CD4-positive, alpha-beta T cell treated with Interferon gamma for 1 hour (primary cell): Measurements from ENCODE around the gene ZNF862.

Experiments
- DNase-seq: peaks from one replicate; pipeline ENCODE4 v3.0.0-alpha.2; 2020

Gene ZNF862

GRCh38 chr7:149846436-149847046, 8.4 kb downstream of the ZNF862 start:
- no peak for DNase-seq

DNA sequence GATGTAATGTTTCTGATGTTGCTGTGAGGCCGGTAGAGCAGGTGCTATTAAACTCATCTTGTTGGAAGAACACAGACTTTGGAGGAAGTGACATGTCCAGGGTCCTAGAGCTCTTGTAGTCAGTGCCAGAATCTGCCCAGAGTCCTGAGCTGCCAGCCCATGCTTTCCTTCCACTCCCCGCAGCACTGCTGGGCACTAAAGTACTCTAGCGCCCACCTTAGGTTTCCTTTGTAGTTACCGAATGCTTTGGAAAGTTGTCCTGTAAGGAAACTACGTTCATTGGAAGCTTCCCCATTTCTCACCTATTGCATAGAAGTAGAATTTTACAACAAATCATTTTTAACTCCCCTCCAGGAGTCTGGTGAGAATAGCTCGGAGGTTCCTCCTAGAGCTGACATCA, 11.0 kb downstream of the ZNF862 start:
- no peak for DNase-seq

DNA sequence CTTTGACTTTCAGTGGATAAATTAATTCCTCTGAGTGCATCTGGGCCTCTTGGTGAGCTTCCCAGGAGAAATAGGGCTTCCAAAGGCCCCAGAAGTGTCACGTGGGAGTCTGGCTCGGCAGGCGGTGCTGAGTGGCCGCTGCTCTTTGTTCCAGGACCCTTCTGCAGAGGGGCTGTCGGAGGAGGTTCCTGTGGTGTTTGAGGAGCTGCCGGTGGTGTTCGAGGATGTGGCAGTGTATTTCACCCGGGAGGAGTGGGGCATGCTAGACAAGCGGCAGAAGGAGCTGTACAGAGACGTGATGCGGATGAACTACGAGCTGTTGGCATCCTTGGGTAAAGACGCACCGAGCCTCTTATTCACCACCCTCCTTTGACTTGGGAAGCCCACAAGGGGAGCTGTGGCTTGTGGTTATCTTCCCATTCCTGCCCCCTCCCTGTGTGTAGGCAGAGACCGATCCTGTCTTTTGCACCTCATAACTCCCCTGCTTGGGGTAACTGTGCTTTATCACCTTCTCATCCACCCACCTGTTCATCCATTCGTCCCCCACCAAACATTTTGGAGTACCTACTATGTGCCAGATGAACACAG, 11.9 kb downstream of the ZNF862 start:
- no peak for DNase-seq

DNA sequence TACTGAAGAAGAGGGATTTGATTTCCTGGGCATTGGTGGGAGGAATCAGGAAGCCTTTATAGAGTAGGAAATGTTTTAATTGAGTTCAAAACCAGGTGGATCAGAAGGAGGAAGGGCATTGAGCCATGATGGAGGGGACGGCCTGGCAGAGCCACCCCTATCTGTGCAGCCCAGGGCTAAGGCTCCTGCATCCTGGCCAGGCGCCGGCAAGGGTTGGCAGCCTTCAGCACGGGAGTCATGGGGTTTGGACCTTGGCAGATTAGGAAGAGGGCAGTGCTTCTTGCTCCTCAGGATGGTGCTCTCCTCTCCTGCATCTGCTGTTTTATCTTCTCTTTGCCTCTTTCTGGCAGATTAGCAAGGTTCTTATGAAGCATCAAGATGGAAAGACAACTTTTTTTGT, 12.5 kb downstream of the ZNF862 start:
- DNase-seq: no peak

- no peak for DNase-seq
Observed at GRCh38 chr7:149851449-149851848, 13.3 kb downstream of the ZNF862 start.

GRCh38 chr7:149853157-149853556, 15.0 kb downstream of the ZNF862 start:
- no peak for DNase-seq

DNA sequence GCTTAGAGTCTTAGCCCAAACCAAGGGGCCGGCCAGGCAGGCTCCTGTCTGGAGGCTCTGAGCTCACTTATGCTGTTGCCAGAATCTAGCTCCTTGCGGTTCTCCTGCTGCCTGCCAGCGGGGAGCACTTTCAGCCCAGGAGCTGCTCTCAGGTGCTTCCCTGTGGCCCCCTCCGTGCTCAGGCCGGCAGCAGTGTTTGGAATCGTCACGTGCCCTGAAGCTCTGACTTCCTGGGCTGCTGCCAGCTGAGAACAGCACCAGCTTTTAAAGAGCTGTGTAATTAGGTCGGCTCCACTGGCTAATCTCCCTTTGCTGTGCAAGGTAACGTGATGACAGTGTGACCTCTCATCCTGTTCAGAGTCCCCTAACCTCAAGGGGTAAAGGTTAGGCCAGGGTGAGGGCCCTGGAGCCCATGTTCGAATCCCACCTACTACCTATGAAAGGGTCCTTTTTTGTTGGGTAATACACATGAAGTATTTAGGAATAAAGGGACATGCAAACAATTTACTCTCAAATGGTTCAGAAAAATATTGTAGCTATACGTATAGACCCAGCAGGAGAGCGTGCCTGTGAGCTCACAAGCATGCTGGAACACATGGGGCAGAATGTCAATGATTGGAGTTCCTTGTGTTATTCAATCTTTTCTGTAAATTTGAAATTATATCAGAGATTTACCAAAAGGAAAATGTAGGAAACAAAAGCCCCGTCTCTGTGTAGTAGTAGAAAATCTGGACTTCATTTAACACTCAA, 16.6 kb downstream of the ZNF862 start:
- DNase-seq: no peak

- DNase-seq: no peak
Observed at GRCh38 chr7:149855361-149856305, 17.5 kb downstream of the ZNF862 start.

GRCh38 chr7:149856583-149856982, 18.4 kb downstream of the ZNF862 start:
- DNase-seq: no peak

DNA sequence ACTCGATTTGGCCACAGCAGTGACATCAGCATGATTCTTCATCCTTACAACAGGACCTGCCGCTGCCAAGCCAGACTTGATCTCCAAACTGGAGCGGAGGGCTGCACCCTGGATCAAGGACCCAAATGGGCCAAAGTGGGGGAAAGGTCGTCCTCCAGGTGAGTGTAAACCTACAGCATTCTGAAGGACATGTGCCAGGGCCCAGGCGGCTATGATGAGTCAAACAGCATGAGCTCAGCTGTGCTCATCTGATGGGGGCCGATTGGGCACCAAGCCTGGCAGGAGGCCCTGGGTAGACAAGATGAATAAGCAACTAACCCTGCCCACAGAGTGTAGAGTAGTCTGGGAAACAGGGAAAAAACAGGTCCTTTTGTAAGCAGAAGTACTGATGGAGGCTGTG, 21.2 kb downstream of the ZNF862 start:
- DNase-seq: no peak

DNA sequence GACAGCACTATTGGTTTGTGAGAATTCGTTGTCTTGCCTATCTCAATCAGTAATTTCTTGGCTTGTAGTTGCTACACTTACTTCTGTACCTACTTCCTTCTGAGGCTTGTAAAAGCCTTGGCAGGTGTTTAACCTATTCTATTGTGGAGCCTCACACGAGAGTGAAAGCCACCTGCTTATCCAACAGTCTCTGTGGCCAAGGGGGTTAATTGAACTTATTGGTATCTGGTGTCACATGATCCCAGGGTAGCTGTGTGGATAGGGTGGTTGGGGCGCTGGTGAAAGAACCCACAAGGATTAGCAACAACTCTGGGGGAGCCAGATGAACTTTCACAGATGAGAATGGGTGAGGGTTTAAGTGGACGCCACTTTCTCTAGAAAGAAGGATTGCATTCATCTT, 21.7 kb downstream of the ZNF862 start:
- DNase-seq: no peak

GRCh38 chr7:149860821-149861727, 22.9 kb downstream of the ZNF862 start:
- DNase-seq: peak; percentile 16

GRCh38 chr7:149861728-149862045, 23.5 kb downstream of the ZNF862 start:
- DNase-seq: no peak

DNA sequence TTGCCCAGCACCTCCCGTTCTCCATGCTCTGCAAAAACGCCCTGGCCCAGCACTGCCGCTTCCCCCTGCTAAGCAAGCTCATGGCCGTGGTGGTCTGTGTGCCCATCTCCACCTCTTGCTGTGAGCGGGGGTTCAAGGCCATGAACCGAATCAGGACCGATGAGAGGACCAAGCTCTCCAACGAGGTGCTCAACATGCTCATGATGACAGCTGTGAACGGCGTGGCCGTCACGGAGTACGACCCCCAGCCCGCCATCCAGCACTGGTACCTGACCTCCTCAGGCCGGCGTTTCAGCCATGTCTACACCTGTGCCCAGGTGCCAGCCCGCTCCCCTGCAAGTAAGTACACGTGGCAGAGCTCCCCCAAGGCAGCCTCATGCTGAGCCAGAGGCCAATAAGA, 24.0 kb downstream of the ZNF862 start:
- DNase-seq: no peak

DNA sequence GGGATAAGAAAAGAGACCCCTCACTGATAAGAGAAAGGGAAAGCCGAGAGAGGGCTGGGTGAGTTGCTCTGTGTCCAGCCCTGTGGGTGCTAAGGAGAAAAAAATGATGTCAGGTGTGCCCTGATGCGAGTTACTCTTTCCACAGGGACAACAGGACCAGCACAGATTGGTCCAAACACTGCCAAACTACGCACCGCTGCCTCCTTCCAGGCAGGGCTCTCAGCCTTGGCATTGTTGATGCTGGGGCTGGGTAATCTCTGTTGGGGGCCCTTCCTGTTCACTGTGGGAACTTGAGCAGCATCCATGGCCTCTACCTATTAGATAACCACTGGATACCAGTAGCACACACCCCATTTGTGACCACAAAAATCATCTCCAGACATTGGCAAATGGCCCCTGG, 25.3 kb downstream of the ZNF862 start:
- DNase-seq: no peak

- no peak for DNase-seq
Observed at GRCh38 chr7:149864023-149864422, 25.8 kb downstream of the ZNF862 start.

DNA sequence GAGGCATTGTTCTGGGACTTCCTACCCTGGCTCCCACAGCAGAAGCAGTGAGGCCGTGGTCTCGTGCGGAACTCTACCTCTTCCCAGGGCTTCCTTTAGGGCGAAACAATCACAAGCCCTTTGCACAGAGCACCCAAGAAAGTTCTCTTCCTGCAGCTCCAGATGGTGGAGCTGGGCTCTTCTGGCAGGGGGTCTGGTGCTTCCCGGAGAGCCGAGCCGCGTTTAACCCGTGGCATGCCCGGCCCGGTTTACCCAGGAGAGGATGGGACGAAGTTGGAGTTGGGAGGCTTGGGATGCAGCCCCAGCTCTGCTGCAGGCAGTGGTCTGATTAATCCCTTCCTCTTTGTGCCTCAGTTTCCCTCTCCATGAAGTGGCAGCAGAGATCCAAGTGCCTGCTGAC, 26.6 kb downstream of the ZNF862 start:
- no peak for DNase-seq

DNA sequence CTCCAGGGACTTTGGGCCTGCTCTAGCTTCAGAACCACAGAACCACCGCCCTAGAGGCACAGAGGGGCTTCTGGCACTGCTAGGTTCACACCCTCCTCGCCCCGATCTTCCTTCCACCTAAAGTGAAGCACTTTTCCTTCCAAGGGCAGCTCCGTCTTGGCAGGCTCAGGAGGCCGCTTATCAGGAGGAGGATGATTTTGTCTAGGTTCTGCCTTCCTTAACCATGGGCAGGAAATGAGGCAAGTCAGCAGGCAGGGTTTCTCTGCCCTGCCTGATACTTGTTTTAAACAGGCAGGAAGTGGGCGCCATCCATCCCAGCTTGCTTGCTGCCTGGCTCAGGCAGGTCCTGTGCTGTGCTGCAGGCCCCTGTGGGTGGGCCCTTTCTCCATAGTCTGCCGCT, 27.3 kb downstream of the ZNF862 start:
- peak; percentile 47 for DNase-seq

GRCh38 chr7:149866139-149866778, 28.1 kb downstream of the ZNF862 start:
- DNase-seq: no peak

GRCh38 chr7:149866779-149867447, 28.7 kb downstream of the ZNF862 start:
- no peak for DNase-seq
